HepG2 (cell line): ENCODE data around the gene OR3A1. TPM values are rescaled to one million over a fixed set of nuclear protein-coding genes. Genes with fewer than 3 reads are reported as not detected.
"Not testable (repeated sequence)": the region's sequence is repeated elsewhere in the genome, so short reads cannot be mapped to it uniquely, and the experiment has no call there.

Experiments used
- ATAC-seq: fragments of 200-7000 bp; cut with Tn5 transposase; 3 replicates; pipeline ENCODE4 v1.9.1; 2020; ENCODE audit warnings: mild to moderate bottlenecking, moderate library complexity
- BruUV-seq: library from RNA; stranded (reverse); fragments of 400-500 nt; replicated peaks from 2 replicates; lab custom pipeline; 2021; lab: Mats Ljungman, UMichigan
- CTCF ChIA-PET: fragments of 300-600 bp; formaldehyde crosslinking; extraction: SDS; loops from one replicate; lab custom pipeline; 2021; ENCODE audit warnings: low total read pairs, inconsistent platforms, low intra/inter-chr PET ratio; lab: Yijun Ruan, JAX
- POLR2A ChIA-PET: fragments of 350-600 bp; sonication (Branson Sonifier 250); formaldehyde crosslinking; loops from one replicate; lab custom pipeline; 2020; ENCODE audit warnings: antibody characterized with exemption, inconsistent platforms; lab: Yijun Ruan, JAX
- DNase-seq: peaks from one replicate; pipeline ENCODE4 v3.0.0-alpha.2; 2015; ENCODE audit warnings: low spot score
- FAIRE-seq: peaks from 3 replicates; lab custom pipeline; 2011; peaks lifted over from hg19 to GRCh38; lab: Jason Lieb, UNC
- H2AFZ ChIP-seq: one replicate; pipeline ENCODE4 v1.6.1; 2011; ENCODE audit warnings: low read length, inconsistent platforms
- H3K27ac ChIP-seq: fragments of 300-600 bp; 3 replicates; pipeline ENCODE4 v1.8.0; 2011; ENCODE audit warnings: mixed run types, mild to moderate bottlenecking, mixed read lengths, low read length, inconsistent platforms; ENCODE audit not compliant: insufficient read depth; ENCODE audit errors: extremely low read length
- H3K27me3 ChIP-seq, 2 experiments: fragments of 200-600 bp in 1 of 2; 2 replicates in 1 of 2; 3 replicates in 1 of 2; pipeline versions ENCODE4 v1.6.0 to v1.8.0; 2011; ENCODE audit warnings: low read length in 2 of 2, mild to moderate bottlenecking in 2 of 2, moderate library complexity in 2 of 2, inconsistent platforms in 1 of 2; ENCODE audit not compliant: insufficient read depth in 2 of 2, control insufficient read depth in 1 of 2
- H3K36me3 ChIP-seq, 2 experiments: fragments of 200-600 bp in 1 of 2; replicated peaks in 1 of 2; 2 replicates in 1 of 2; 3 replicates in 1 of 2; pipeline versions ENCODE4 v1.5.1 to v1.8.0; 2011; ENCODE audit warnings: low read length in 2 of 2, inconsistent platforms in 1 of 2; ENCODE audit not compliant: insufficient read depth in 2 of 2, control insufficient read depth in 1 of 2
- H3K4me1 ChIP-seq: 2 replicates; pipeline ENCODE4 v1.5.1; 2012; ENCODE audit warnings: low read length, inconsistent platforms; ENCODE audit not compliant: insufficient read depth
- H3K4me2 ChIP-seq: 2 replicates; pipeline ENCODE4 v1.6.0; 2011; ENCODE audit warnings: low read depth, low read length, inconsistent platforms
- H3K4me3 ChIP-seq, 3 experiments: fragments of 200-600 bp in 1 of 3; sonication (generic), shearing (Covaris generic) in 1 of 3; replicated peaks in 1 of 3; 2 replicates each; pipeline ENCODE4 v1.5.1; 2011 to 2016; ENCODE audit warnings: low read length in 3 of 3, inconsistent platforms in 2 of 3, low read depth in 2 of 3, mild to moderate bottlenecking in 2 of 3, control low read depth in 1 of 3, mixed read lengths in 1 of 3; ENCODE audit not compliant: insufficient read depth in 1 of 3
- H3K79me2 ChIP-seq: one replicate; pipeline ENCODE4 v1.6.1; 2011; ENCODE audit warnings: low read length, inconsistent platforms; ENCODE audit not compliant: insufficient read depth
- H3K9ac ChIP-seq: 2 replicates; pipeline ENCODE4 v1.6.0; 2011; ENCODE audit warnings: mild to moderate bottlenecking, low read depth, low read length, inconsistent platforms; ENCODE audit not compliant: insufficient read depth
- H3K9me3 ChIP-seq: 2 replicates; pipeline ENCODE4 v1.5.1; 2012; ENCODE audit warnings: mild to moderate bottlenecking, low read length
- H4K20me1 ChIP-seq: 2 replicates; pipeline ENCODE4 v1.6.0; 2011; ENCODE audit warnings: inconsistent platforms, mild to moderate bottlenecking, low read length, moderate library complexity; ENCODE audit not compliant: insufficient read depth
- ATF6 ChIP-seq: sonication (generic); formaldehyde crosslinking; conservative IDR thresholded peaks from 2 replicates; pipeline ENCODE4 v1.4.0; 2020; ENCODE audit warnings: missing genetic modification reagents
- BRF2 ChIP-seq: sonication (generic); formaldehyde crosslinking; IDR thresholded peaks from 2 replicates; pipeline ENCODE4 v1.8.1; 2022; ENCODE audit warnings: mild to moderate bottlenecking, missing genetic modification reagents
- DZIP1 ChIP-seq: sonication (generic); formaldehyde crosslinking; IDR thresholded peaks from 2 replicates; pipeline ENCODE4 v1.5.0; 2020; ENCODE audit warnings: mild to moderate bottlenecking, missing genetic modification reagents
- ELF4 ChIP-seq: sonication (generic); formaldehyde crosslinking; IDR thresholded peaks from 2 replicates; pipeline ENCODE4 v1.5.0; 2020; ENCODE audit warnings: missing genetic modification reagents, mild to moderate bottlenecking, moderate library complexity, borderline replicate concordance
- HNRNPH1 ChIP-seq: fragments of 200-400 bp; formaldehyde crosslinking; optimal IDR thresholded peaks from 2 replicates; pipeline ENCODE3; 2017; ENCODE audit warnings: mild to moderate bottlenecking, low read depth, low read length
- ZC3H4 ChIP-seq: sonication (generic); formaldehyde crosslinking; IDR thresholded peaks from 2 replicates; pipeline ENCODE4 v1.4.0; 2020; ENCODE audit warnings: missing genetic modification reagents, borderline replicate concordance
- WGBS: methylation state at CpG from one replicate; pipeline ENCODE4 v1.1.6; 2017; ENCODE audit warnings: low lambda C conversion rate; 5-methylcytosine and 5-hydroxymethylcytosine counted together
- in situ Hi-C: cut with HindIII; loops from 2 replicates; pipeline ENCODE4 v1.10.0; 2017; ENCODE audit warnings: low pct_unique_long_range_greater_than_20kb; ENCODE audit not compliant: extremely low pct_ligation_motif_present
- intact Hi-C: fragments of 100-400 bp; cut with micrococcal nuclease; formaldehyde crosslinking; loops from one replicate; pipeline ENCODE4 v1.10.0; 2022; ENCODE audit not compliant: unreplicated experiment
- polyA plus RNA-seq, 8 experiments: library from polyadenylated mRNA; depleted of rRNA in 3 of 8; stranded (reverse) in 7 of 8; unstranded in 1 of 8; fragments of >200 nt; fragmentation: Illumina TruSeq in 4 of 8; extraction: Trizol in 4 of 8; gene quantifications; 2 replicates each; pipeline versions ENCODE4 v1.2.1 to v1.2.3, GENCODE V29; 2011 to 2016; ENCODE audit warnings: low read depth in 4 of 8, missing spikeins in 1 of 8, mixed read lengths in 1 of 8; ENCODE audit not compliant: insufficient read depth in 1 of 8
- total RNA-seq, 5 experiments: library from RNA; depleted of rRNA; stranded (reverse); fragments of >200 nt; fragmentation: Illumina TruSeq; extraction: Trizol; gene quantifications; 2 replicates each; pipeline ENCODE4 v1.2.3, GENCODE V29; 2016; ENCODE audit warnings: low read depth in 1 of 5
- TF ChIP-seq, protein P1 (sequence below): sonication (generic); formaldehyde crosslinking; IDR thresholded peaks from 2 replicates; pipeline ENCODE4 v1.4.0; 2020; ENCODE audit warnings: missing genetic modification reagents, low read depth, mild to moderate bottlenecking, borderline replicate concordance
- TF ChIP-seq, protein P2 (sequence below): sonication (generic); formaldehyde crosslinking; IDR thresholded peaks from 2 replicates; pipeline ENCODE4 v1.4.0; 2020; ENCODE audit warnings: mild to moderate bottlenecking, missing genetic modification reagents

OR3A1 gene
- total and polyA plus RNA-seq, 2 of the 13 experiments (the other 11 are each of a cell fraction or from before 2014, with no cell fraction given) = not detected

- WGBS = 3% methylated on average over 4 of the region's 4 CpGs
- Histone ChIP-seq H3K4me2 (no peak overlapping the region), H3K4me3 (no peak overlapping the region), H3K27me3 (peaks cover 0 to 2% of the 10 kb centered on the region in 2 experiments; a peak in 2 of 5 replicates), H3K36me3 (no peaks in the 10 kb centered on the region), H3K79me2 (no peaks in the 10 kb centered on the region), H4K20me1 (no peaks in the 10 kb centered on the region), H3K9me3 (no peaks in the 10 kb centered on the region), H3K9ac (no peak overlapping the region), H2AFZ (no peak overlapping the region), H3K4me1 (no peaks in the 10 kb centered on the region), H3K27ac (no peak overlapping the region)
- FAIRE-seq (no peak), DNase-seq (no peak), ATAC-seq (no peak)
- TF ChIP-seq, protein P1, sequence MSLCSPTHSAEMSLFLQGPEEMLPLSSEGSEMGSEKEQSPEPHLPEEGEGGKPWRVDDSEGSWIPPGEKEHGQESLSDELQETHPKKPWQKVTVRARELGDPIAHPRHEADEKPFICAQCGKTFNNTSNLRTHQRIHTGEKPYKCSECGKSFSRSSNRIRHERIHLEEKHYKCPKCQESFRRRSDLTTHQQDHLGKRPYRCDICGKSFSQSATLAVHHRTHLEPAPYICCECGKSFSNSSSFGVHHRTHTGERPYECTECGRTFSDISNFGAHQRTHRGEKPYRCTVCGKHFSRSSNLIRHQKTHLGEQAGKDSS (CRISPR knock-in tag) = no peak
- no peak for TF ChIP-seq BRF2 (CRISPR knock-in tag)
- TF ChIP-seq, protein P2, sequence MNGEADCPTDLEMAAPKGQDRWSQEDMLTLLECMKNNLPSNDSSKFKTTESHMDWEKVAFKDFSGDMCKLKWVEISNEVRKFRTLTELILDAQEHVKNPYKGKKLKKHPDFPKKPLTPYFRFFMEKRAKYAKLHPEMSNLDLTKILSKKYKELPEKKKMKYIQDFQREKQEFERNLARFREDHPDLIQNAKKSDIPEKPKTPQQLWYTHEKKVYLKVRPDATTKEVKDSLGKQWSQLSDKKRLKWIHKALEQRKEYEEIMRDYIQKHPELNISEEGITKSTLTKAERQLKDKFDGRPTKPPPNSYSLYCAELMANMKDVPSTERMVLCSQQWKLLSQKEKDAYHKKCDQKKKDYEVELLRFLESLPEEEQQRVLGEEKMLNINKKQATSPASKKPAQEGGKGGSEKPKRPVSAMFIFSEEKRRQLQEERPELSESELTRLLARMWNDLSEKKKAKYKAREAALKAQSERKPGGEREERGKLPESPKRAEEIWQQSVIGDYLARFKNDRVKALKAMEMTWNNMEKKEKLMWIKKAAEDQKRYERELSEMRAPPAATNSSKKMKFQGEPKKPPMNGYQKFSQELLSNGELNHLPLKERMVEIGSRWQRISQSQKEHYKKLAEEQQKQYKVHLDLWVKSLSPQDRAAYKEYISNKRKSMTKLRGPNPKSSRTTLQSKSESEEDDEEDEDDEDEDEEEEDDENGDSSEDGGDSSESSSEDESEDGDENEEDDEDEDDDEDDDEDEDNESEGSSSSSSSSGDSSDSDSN (CRISPR knock-in tag) = no peak
- no peak for TF ChIP-seq ATF6
- TF ChIP-seq DZIP1 (CRISPR knock-in tag) = no peak
- no peak for TF ChIP-seq HNRNPH1
- TF ChIP-seq ELF4 (CRISPR knock-in tag) = no peak
- no peak for TF ChIP-seq ZC3H4 (CRISPR knock-in tag)
- intact Hi-C loops (no loop called here), in situ Hi-C loops (no loop called here)
- POLR2A ChIA-PET = no interaction called here
- no TSS peak for BruUV-seq
- CTCF ChIA-PET = no interaction called here
These were observed 2.5 kb downstream of the OR3A1 start for GRCh38 chr17:3295632-3296031.

DNA sequence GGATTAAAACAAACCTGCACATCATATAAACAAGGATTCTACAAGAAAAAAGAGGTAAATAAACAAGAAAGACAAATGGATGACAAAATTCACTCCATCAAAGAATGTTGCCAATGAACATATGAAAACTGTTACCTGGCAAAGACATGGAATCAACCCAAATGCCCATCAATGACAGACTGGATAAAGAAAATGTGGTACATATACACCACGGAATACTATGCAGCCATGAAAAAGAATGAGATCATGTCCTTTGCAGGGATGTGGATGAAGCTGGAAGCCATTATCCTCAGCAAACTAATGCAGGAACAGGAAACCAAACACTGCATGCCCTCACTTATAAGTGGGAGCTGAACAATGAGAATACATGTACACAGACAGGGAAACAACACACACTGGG lies 4.6 kb downstream of the OR3A1 start:
- BruUV-seq, CTCF ChIA-PET, H3K36me3 ChIP-seq, POLR2A ChIA-PET, H3K27ac ChIP-seq, in situ Hi-C loops, H3K27me3 ChIP-seq, ATAC-seq, FAIRE-seq, H3K9me3 ChIP-seq, H4K20me1 ChIP-seq, DNase-seq, intact Hi-C loops, H3K4me1 ChIP-seq, H3K9ac ChIP-seq, H3K4me2 ChIP-seq, H3K4me3 ChIP-seq, H2AFZ ChIP-seq, H3K79me2 ChIP-seq: not testable (repeated sequence)
- 5% methylated on average over 1 of the region's 1 CpG for WGBS
